Measurements from ENCODE around the gene YPEL4. TPM values are rescaled to one million over a fixed set of nuclear protein-coding genes. Genes with fewer than 3 reads are reported as not detected.

YPEL4 gene
- polyA plus RNA-seq, 1 experiment, result 1.1 TPM

DNA sequence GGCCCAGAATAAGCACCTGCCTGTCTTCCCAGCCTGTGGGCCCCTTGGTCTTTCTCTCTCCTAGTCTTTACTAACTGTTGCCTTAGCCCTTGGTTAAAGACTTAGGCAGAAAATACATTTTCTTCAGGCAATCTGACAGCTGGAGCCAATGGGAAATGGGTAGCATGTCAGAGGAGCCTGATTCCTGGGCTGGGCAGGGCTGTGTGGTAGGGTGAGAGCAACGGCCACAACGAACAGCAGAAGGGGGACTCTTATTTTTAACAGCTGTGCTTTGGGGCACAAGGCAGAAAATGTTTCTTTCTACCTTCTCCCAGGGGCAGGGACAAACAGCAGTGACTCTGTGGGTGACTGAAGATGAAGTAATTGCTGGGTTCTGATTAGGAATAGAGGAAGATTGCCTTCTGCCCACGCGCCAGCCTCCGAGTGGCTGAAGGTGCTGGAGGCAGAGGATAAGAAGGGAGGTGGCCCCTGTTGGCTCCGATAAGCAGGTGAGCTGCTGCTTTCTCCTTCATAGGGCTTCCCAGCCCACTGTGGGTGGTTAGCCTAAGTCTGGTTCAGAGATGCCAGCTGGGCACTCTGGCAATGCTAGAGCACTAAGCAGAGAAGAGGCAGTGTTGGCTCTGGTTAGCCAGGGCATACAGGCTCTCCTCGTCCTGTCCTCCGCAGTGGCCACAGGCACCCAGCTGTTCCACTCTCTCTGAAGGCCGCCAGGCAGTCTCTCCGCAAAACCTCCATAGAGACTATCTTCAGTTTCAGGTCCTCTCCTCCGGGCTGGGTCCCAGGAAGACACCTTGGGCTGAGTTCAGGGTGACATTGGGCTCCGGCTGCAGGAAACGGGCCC, 1.5 kb downstream of the YPEL4 start:
- no peak for DNase-seq (ENCODE audit: low read depth, low spot score)
- H3K4me3 ChIP-seq (ENCODE audit: low read depth, low read length), result peak overlapping the region; percentile 69

DNA sequence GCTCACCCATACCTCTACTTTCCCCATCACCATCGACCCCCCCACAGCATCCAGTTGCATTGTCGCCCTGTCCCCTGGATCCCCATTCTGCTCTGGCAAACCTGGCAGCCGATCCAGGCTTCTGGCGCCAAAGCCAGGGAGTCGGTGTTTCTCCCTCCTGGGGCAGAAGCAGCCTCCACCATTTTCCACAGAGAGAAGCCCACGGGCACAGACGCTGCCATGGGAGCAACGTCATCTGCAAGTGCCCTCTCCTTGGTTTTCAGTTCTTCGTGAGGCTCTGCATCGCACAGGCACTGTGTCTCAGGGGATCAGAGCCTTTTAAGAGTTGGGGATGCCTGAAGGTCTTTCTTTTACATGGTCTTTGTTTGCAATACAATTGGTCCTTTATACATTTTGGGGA, 2.3 kb downstream of the YPEL4 start:
- DNase-seq (ENCODE audit: low read depth, low spot score), result no peak
- ChIA-PET CTCF (interaction anchor here (0.6 to 2.3 kb wide), 5 partner anchors 10 to 190 kb away, joined by 3 to 8 read pairs (median 4); partner anchors contain the start of gene UBE2L6), POLR2A (interaction anchor here (1.2 kb wide), 1 partner anchor 79 kb away, joined by 5 read pairs; no protein-coding TSS in a partner anchor)
- H3K4me3 ChIP-seq (ENCODE audit: low read depth, low read length), result 0 out of 2 replicates have a peak overlapping the region, but pooled peaks have one; percentile 10
- H3K9me3 ChIP-seq (ENCODE audit: control insufficient read depth, insufficient read depth, low read length), result no peaks in the 10 kb centered on the region; the same call in 1 of the 2 replicates
- H3K27me3 ChIP-seq (ENCODE audit: control insufficient read depth, insufficient read depth, low read length), result peaks cover 21% of the 10 kb centered on the region
- TF ChIP-seq, protein P1, sequence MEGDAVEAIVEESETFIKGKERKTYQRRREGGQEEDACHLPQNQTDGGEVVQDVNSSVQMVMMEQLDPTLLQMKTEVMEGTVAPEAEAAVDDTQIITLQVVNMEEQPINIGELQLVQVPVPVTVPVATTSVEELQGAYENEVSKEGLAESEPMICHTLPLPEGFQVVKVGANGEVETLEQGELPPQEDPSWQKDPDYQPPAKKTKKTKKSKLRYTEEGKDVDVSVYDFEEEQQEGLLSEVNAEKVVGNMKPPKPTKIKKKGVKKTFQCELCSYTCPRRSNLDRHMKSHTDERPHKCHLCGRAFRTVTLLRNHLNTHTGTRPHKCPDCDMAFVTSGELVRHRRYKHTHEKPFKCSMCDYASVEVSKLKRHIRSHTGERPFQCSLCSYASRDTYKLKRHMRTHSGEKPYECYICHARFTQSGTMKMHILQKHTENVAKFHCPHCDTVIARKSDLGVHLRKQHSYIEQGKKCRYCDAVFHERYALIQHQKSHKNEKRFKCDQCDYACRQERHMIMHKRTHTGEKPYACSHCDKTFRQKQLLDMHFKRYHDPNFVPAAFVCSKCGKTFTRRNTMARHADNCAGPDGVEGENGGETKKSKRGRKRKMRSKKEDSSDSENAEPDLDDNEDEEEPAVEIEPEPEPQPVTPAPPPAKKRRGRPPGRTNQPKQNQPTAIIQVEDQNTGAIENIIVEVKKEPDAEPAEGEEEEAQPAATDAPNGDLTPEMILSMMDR (IDR thresholded peaks at IDR 0.05; ENCODE audit: low read depth, low read length), result no peak
- H3K27ac ChIP-seq (ENCODE audit: low read depth, low read length), result no peak overlapping the region

More for the DNA sequence above, 1.5 kb downstream of the YPEL4 start:
- H3K9me3 ChIP-seq (ENCODE audit: control insufficient read depth, insufficient read depth, low read length), result no peaks in the 10 kb centered on the region; the same call in 1 of the 2 replicates
- H3K27ac ChIP-seq (ENCODE audit: low read depth, low read length), result no peak overlapping the region
- POLR2A ChIA-PET, result interaction anchor here (1.2 to 1.8 kb wide), 2 partner anchors 8 to 80 kb away, joined by 5 to 8 read pairs; no protein-coding TSS in a partner anchor
- CTCF ChIA-PET, result interaction anchor here (0.8 to 2.3 kb wide), 2 partner anchors 81 to 121 kb away, joined by 4 to 8 read pairs; partner anchors contain the start of gene UBE2L6
- peaks cover 21% of the 10 kb centered on the region for H3K27me3 ChIP-seq (ENCODE audit: control insufficient read depth, insufficient read depth, low read length)
- TF ChIP-seq, protein P1 (IDR thresholded peaks at IDR 0.05; ENCODE audit: low read depth, low read length), result no peak

DNA sequence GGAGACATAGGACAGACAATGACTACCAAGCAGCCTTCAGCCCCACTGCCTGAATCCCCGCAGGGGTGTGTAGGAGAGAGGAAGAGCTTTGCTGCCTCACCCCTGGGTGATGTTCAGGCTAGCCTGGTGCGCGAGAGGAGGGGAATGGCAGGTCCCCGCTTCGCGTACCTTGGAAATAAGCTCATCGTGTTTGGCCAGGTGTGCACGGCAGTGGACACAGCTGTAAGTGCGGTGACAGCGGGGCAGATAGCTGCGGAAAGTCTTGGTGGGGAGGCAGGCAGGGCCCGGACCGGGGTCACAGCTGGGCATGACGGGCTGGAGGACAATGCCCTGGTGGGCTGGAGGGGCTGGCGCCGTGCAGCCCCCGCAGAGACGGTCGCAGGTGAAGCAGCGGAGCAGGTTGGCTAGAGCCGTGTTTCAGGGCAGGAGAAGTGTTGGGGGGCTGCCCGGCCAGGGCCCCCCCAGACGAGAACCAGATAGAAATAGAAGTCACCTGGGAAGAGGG, 2.9 kb downstream of the YPEL4 start:
- POLR2A ChIA-PET, result no interaction called here
- TF ChIP-seq, protein P1 (IDR thresholded peaks at IDR 0.05; ENCODE audit: low read depth, low read length), result no peak

DNA sequence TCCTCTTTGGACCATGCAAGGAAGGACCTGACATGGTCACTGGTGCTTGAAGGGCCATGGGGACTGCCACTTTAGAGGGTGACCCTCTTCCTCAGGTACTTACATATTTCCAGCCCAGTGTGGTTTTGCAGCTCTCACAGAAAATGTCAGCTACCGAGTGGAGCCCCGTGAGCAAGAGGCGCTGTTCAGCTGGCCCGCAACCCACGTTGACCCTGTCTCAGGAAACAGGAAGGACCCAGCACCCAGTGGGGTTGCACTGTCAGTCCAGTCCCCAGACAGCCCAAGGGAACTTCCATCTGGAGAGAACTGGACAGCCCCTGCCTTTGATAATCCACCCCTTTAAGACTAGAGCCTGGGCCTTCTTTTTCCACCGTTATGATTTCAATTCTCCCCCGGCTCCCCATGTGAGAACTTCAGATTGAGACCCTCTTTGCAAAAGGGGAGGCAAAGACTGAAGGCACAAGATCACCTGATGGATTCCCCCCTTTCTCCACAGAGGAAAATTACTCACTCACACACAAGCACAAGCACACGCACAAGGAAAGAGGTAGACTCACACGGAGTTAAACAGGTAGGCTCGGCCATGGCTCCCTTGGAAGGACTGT, 3.4 kb downstream of the YPEL4 start:
- no peak overlapping the region for H3K4me3 ChIP-seq (ENCODE audit: low read depth, low read length)
- no peak for DNase-seq (ENCODE audit: low read depth, low spot score)
- TF ChIP-seq, protein P1 (IDR thresholded peaks at IDR 0.05; ENCODE audit: low read depth, low read length), result no peak
- POLR2A ChIA-PET, result no interaction called here
- H3K27me3 ChIP-seq (ENCODE audit: control insufficient read depth, insufficient read depth, low read length), result peaks cover 21% of the 10 kb centered on the region
- CTCF ChIA-PET, result interaction anchor here (0.6 to 7.1 kb wide), 6 partner anchors 9 to 168 kb away, joined by 3 to 227 read pairs (median 5); partner anchors contain the start of gene UBE2L6
- H3K27ac ChIP-seq (ENCODE audit: low read depth, low read length), result no peak overlapping the region
- no peaks in the 10 kb centered on the region; the same call in 1 of the 2 replicates for H3K9me3 ChIP-seq (ENCODE audit: control insufficient read depth, insufficient read depth, low read length)

More for the DNA sequence above, 2.9 kb downstream of the YPEL4 start:
- DNase-seq (ENCODE audit: low read depth, low spot score), result no peak
- H3K27me3 ChIP-seq (ENCODE audit: control insufficient read depth, insufficient read depth, low read length), result peaks cover 21% of the 10 kb centered on the region
- CTCF ChIA-PET, result interaction anchor here (0.6 to 2.3 kb wide), 6 partner anchors 10 to 190 kb away, joined by 3 to 8 read pairs (median 4); partner anchors contain the start of gene UBE2L6
- no peaks in the 10 kb centered on the region; the same call in 1 of the 2 replicates for H3K9me3 ChIP-seq (ENCODE audit: control insufficient read depth, insufficient read depth, low read length)
- no peak overlapping the region for H3K27ac ChIP-seq (ENCODE audit: low read depth, low read length)
- H3K4me3 ChIP-seq (ENCODE audit: low read depth, low read length), result no peak overlapping the region
